GM06990 (cell line): ENCODE data around the gene RARS2.
A peak's percentile ranks its signal among the peaks of the same experiment; 100 is the strongest.

Source experiments
- DNase-seq: peaks from one replicate; pipeline ENCODE4 v3.0.0-alpha.2; 2011; ENCODE audit not compliant: insufficient read length; ENCODE audit errors: extremely low read depth
- H3K27me3 ChIP-seq: replicated peaks from 2 replicates; pipeline ENCODE4 v1.6.0; 2011; ENCODE audit warnings: low read length; ENCODE audit not compliant: control insufficient read depth, insufficient read depth
- H3K36me3 ChIP-seq: 2 replicates; pipeline ENCODE4 v1.5.1; 2011; ENCODE audit warnings: low read length; ENCODE audit not compliant: control insufficient read depth, insufficient read depth
- H3K4me3 ChIP-seq: replicated peaks from 2 replicates; pipeline ENCODE4 v1.5.1; 2011; ENCODE audit warnings: low read depth, mild to moderate bottlenecking, control low read depth, low read length
- TF ChIP-seq, protein P1 (sequence below): IDR thresholded peaks from 2 replicates; pipeline ENCODE4 v1.5.1; 2011; ENCODE audit warnings: low read length, control low read depth, mild to moderate bottlenecking, inconsistent platforms; ENCODE audit not compliant: insufficient read depth, poor library complexity, severe bottlenecking

Gene RARS2

DNA sequence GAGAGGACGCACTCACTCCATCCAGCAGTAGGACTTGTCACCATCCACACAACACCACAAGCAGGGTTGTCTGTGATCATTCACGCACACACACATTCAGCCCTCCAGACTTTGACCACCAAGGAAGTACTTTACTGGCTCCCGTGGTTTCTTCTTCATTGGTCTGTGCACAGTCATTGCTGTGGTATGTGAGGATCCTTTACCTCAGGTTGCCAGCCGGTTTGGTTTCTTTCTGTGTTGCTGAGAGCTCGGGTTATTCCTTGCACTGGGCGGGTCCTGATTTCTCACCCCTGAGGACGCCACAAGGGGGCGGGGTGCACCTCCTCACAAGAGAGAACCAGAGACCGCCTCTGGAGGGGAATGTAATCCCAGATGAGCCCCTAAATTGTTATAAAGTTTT is 105.9 kb downstream of the RARS2 start:
- TF ChIP-seq, protein P1, sequence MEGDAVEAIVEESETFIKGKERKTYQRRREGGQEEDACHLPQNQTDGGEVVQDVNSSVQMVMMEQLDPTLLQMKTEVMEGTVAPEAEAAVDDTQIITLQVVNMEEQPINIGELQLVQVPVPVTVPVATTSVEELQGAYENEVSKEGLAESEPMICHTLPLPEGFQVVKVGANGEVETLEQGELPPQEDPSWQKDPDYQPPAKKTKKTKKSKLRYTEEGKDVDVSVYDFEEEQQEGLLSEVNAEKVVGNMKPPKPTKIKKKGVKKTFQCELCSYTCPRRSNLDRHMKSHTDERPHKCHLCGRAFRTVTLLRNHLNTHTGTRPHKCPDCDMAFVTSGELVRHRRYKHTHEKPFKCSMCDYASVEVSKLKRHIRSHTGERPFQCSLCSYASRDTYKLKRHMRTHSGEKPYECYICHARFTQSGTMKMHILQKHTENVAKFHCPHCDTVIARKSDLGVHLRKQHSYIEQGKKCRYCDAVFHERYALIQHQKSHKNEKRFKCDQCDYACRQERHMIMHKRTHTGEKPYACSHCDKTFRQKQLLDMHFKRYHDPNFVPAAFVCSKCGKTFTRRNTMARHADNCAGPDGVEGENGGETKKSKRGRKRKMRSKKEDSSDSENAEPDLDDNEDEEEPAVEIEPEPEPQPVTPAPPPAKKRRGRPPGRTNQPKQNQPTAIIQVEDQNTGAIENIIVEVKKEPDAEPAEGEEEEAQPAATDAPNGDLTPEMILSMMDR, result no peak
- no peak for DNase-seq
- H3K36me3 ChIP-seq, result no peaks in the 10 kb centered on the region; the same call in 1 of the 2 replicates
- H3K27me3 ChIP-seq, result no peaks in the 10 kb centered on the region
- H3K4me3 ChIP-seq, result no peak overlapping the region

DNA sequence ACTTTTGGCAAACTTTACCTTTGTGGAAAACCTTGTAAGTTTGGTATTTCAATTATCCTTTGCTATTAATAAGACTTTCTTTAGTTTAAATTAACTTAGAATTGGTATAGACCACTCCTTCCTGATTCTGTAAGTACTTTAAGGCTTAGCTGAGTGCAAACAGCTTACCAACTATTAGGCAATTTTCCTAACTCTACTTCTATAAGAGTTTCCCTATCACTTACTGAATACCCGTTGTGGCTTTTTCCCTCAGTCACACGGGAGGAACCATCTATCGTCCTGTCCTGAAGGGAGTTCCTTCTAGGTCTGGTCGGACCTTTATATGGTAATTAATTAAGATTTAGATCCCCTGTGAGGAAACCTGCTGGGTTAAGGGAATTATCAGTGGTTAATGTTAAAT is 107.4 kb downstream of the RARS2 start:
- no peak for DNase-seq

DNA sequence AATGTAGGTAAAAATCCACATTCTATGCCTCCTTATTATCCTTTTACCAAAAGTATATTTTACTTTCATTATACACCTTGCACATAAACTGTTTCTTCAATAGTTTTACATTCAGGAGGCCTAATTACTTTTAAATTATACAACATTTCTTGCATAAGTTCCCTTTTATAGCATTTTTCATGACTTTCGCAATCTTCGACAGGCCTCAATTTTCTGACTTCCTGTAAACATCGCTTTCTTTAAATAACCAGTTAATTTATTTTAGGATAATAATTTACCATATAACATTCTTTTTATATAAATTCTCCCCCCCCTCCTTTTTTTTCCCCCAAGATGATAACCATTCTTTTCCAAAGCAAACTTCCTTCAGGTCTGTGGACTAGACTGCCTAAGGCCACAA is 107.9 kb downstream of the RARS2 start:
- no peak for DNase-seq
- TF ChIP-seq, protein P1, result no peak
- Histone ChIP-seq H3K4me3 (no peak overlapping the region), H3K27me3 (no peaks in the 10 kb centered on the region), H3K36me3 (no peaks in the 10 kb centered on the region; the same call in 1 of the 2 replicates)

More for the DNA sequence above, 107.4 kb downstream of the RARS2 start:
- TF ChIP-seq, protein P1, result no peak
- no peaks in the 10 kb centered on the region; the same call in 1 of the 2 replicates for H3K36me3 ChIP-seq
- H3K4me3 ChIP-seq, result no peak overlapping the region
- H3K27me3 ChIP-seq, result no peaks in the 10 kb centered on the region

GRCh38 chr6:87473419-87473903 is 116.3 kb downstream of the RARS2 start:
- TF ChIP-seq, protein P1, result no peak
- DNase-seq, result no peak
- H3K27me3 ChIP-seq, result no peaks in the 10 kb centered on the region
- H3K4me3 ChIP-seq, result peak overlapping the region; percentile 99
- no peaks in the 10 kb centered on the region for H3K36me3 ChIP-seq

DNA sequence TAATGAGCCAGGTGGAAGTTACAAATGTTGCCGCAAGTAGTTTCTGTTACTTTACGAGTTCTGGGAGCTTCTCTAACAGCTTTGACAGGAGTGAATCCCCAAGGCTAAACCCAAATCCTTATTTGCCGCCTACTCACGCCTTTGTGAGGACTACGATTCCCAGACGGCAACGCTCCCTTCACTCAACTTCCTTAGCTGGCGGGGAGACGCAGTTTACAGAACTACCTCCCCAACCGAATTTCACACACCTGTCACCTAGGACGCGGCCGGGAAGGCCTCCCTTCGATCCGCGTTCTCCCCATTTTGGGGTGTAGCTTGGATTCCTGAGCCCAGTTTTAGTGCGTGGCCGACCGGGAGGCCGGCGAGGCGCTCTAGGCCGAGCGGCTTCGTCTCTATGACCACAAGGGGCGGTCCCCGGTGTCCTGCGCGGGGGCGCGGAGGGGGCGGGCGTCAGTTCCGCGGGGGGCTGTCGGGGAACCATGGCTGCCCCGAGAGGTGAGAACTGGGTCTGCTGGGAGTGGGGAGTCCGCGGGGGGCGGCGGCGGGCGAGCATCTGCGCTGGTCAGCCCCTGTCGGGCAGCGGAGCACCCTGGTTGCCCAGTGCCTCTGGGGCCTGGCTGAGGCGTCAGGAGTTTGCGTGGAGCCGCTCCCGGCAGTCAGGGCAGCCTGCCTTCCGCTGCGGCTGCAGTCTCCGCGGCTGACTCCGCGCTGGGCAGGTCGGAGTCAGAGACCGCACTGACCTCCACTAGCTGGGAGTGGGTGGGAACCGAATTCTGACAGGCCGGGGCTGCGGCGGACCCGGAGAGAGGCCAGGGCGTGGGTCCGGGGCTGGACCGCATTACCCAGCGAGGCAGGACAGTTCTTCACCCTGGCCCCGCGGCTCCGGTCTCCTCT is 117.0 kb downstream of the RARS2 start, which contains the start of gene SLC35A1:
SLC35A1 (plus strand) TSS at position 450 of the 894 bp plus-strand sequence; CDS start at position 480, 30 bp downstream.
- DNase-seq, result peak; percentile 92
- TF ChIP-seq, protein P1, result peak; percentile 6
- Histone ChIP-seq H3K36me3 (no peaks in the 10 kb centered on the region), H3K4me3 (peak within 1 kb of the TSS; percentile 99), H3K27me3 (no peaks in the 10 kb centered on the region)
